Measurements from ENCODE around the gene BPIFA1. TPM values are rescaled to one million over a fixed set of nuclear protein-coding genes. Genes with fewer than 3 reads are reported as not detected.

BPIFA1 gene
- polyA plus RNA-seq, 3 donors = not detected

- no peak for DNase-seq
Measured at GRCh38 chr20:33239979-33240736, 4.4 kb downstream of the BPIFA1 start.

DNA sequence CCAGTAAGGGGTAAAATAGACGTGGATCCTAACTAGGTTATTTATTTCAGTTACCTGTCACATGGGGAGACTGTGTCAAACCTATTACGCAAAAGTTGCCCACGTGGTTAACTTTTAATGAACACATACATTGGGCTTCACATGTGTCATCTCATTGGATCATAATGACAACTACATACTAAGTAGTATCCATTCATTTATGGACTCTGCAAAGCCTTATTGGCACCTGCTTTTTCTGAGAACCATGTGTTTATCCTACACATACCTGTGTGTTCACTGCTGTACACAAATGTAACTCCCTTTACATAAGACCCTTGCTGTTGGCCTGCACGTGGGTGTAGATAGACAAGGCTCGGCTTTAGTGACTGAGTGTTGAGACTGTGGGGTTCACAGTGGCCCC is 5.1 kb downstream of the BPIFA1 start:
- no peak for DNase-seq

DNA sequence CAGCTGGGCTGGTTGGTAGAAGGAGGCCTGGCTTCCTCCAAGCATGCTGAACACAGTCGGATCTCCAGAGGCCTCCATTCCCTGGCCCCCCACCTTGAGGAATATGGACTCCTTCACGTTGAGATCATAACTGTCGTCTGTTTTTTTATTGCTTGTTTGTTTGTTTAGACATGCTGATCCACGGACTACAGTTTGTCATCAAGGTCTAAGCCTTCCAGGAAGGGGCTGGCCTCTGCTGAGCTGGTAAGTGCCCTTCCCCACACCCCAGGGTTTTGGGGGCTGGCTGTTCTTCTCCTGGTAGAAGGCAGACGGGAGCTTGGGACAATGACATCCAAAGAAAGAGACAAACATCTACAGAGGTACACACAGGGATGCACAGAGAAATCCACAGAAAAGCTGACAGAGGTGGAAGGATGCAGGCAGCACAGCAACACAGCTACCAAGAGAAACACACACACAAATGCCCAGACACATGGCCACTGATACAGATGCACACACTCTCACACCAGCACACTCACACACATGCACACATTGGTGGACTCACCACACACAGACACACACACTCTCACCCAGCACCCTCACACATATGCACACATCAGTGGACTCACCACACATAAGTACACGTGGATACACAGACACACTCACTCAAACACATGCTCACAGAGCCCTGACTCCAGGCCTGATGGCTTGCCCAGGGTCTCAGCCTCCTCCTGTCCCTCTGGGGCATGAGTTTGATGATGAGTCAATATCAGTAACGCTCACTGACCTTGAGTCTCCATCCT is 6.7 kb downstream of the BPIFA1 start:
- DNase-seq = no peak

DNA sequence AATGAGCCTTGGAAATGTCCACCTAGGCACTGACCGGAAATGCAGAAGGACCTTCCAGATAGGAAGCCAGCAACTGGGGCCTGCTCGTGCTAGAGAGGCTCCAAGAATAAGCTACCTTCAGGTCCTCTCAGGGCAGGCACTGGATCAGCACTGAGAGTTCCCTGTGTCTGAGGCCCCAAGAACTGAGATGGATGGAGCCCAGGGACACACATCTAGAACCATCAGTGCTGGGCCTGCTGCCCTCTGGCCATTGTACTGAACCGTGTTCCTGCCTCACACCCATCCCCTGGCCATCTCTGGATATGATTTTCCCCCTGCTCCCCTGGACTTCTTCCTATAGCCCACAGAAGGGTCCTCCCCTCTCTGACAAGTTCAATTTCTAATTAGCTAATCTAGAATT is 10.3 kb downstream of the BPIFA1 start:
- no peak for DNase-seq

DNA sequence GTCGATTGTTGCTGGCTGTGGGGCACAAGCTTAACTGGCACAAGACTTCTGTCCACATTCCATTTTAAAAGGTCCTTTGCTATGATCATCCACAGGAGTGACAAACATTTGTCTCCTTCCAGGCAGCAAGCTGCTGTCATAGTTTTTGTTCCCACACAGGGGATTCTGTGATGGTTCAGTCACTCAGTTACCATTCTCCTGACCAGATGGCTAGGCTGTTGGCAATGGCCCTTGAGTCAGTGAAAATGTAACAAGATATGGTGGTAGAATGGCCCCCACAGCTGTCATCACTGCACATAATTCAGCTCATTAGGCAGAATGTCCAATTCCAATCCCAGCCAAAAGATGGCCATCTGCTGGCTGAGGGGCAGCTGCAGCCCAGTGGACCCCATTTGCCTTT is 13.7 kb downstream of the BPIFA1 start:
- no peak for DNase-seq

- no peak for DNase-seq
Measured at GRCh38 chr20:33250666-33251065, 14.9 kb downstream of the BPIFA1 start.

DNA sequence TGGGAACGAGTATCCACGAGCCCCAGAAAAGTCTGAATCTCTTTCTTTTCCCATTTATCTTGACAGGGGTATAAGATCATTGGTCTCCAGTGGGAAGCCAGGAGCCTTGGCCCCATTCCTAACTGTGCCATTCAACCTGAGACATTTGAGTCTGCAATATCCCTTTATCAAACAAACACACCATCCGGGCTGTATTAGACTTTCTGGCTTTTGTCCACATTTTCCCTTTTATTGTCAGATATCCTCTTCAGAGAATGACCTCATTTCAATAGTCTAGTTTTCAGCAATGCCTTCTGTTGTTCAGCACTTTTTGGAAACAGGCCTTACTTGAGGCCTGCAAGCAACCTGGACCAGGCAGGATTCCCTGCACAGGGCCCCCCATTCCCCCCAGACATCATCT is 15.7 kb downstream of the BPIFA1 start:
- no peak for DNase-seq

DNA sequence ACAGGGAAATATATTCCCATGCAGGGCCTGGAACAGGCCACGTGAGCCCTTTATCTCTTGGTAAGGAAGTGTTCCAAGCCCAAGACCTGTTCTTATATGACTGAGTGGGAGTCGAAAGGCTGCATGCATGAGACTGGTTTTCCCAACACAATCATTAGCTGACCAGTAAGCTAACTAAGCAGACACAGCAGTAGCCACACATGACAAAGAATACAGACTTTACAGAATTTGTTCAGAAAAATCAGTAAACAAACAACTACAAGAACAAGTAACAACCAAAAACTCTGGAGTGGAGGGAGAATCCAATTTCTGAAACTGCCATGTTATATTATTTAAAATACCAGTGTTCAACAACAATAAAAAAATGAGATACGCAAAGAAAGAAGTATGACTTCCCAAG is 16.7 kb downstream of the BPIFA1 start:
- DNase-seq = no peak

GRCh38 chr20:33255005-33255404 is 19.2 kb downstream of the BPIFA1 start:
- DNase-seq = no peak

GRCh38 chr20:33257237-33257636 is 21.4 kb downstream of the BPIFA1 start:
- DNase-seq = no peak

DNA sequence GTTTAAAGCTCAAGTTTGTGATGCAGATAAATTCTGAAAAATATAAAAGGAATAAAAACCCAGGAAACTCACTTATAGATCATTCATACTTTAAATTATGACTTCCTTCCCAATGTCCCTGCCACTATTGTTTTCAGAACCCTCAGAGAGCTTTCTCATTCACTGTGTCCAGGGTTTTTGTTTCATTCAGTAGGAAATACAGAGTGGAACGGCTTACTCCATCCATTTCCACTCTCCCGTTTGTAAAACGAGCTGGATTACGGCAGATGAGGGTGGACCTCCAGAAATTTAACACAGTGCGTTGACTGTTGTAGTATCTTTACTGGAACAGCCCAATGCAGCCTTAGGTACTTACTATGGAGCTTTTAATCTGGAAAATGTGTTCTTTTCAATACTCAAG is 23.6 kb downstream of the BPIFA1 start:
- no peak for DNase-seq

- DNase-seq = no peak
Measured at GRCh38 chr20:33261465-33261864, 25.7 kb downstream of the BPIFA1 start.

- peak; percentile 44 for DNase-seq
Measured at GRCh38 chr20:33262658-33263065, 26.9 kb downstream of the BPIFA1 start.

GRCh38 chr20:33263784-33264183 is 28.0 kb downstream of the BPIFA1 start:
- DNase-seq = no peak

- no peak for DNase-seq
Measured at GRCh38 chr20:33267701-33268100, 31.9 kb downstream of the BPIFA1 start.

DNA sequence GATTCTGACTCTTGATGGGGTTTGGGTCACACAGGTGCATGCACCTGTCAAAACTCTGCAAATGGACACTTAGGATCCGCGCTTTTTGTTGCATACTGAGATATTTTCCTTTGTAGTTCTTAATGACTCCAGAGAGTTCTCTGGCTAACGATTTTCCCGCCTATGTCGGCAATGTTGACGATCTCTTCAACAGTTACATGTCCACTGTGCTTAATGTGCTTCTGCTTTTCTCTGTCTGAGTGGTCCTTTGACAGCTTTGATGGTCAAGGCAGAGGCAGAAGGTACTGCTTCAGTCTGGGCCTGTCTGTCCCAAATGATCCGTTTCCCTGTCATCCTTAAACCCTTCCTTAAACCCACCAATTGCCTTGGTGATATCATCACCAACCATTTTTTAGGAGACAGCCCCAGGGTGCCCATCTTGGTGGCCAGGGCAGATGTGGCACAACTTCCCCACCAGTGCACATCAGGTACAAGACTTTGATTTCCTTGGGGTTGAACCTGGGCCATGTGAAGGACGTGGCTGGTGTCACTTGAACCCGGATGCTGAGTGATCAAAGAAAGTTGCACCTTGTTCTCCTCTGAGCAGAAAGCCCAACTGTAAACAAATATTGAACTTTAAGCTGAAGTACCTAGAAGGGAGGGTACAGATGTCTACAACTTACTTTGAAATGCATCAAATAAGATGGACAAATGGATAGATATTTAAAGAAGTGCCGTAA is 36.5 kb downstream of the BPIFA1 start:
- no peak for DNase-seq

DNA sequence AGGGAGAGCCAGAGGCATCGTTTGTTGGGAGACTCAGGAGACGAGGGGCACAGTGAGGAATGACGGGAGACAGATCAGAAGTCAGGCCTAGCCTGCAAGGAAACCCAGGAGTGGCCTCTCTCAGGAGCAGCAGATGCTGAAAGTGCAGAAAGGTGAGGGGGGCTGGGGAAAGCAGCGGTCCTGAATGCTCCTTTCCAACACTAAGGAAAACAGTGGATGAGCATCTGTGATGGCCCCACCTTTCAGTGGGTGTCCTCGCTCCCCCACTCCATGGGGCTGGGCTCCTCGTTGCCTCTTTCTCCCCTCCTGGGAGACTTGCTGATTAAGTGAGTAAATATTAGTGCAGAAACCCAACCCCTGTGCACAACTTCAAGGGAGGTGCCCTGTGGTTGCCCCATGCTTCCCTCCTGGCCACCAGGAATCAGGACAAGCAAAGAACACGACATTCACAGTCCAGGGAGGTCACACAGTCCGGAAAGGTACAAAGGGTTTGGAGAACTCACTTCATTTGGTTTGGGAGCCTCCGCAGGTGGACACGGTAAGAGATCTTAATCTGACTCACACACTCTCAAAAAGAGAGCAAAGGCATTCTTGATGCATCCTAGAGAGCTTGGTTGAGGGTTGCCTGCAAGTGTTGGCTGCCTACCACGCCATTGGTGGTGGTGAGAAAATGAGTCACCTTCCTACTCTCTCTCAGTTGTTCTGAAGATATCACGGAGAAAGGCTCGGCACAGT is 37.5 kb downstream of the BPIFA1 start:
- no peak for DNase-seq

- no peak for DNase-seq
Measured at GRCh38 chr20:33275215-33275614, 39.4 kb downstream of the BPIFA1 start.

- DNase-seq = no peak
Measured at GRCh38 chr20:33275871-33276270, 40.1 kb downstream of the BPIFA1 start.

GRCh38 chr20:33276303-33277113 is 40.7 kb downstream of the BPIFA1 start:
- DNase-seq = no peak

Data from renal pelvis (tissue), 4 donors.